K562 (cell line): ENCODE data around the gene CDKN1C. TPM values are rescaled to one million over a fixed set of nuclear protein-coding genes. Genes with fewer than 3 reads are reported as not detected.

Experiments
- FOXK1 ChIP-seq: sonication (generic); formaldehyde crosslinking; IDR thresholded peaks from 2 replicates; pipeline ENCODE4 v1.8.0; 2022; ENCODE audit warnings: missing genetic modification reagents, mild to moderate bottlenecking, borderline replicate concordance
- LARP7 ChIP-seq: fragments of 450-650 bp; IDR thresholded peaks from 2 replicates; pipeline ENCODE4 v1.6.1; 2016
- polyA plus RNA-seq, 8 experiments: library from polyadenylated mRNA; depleted of rRNA in 4 of 8; stranded (reverse) in 5 of 8; unstranded in 3 of 8; fragments of >200 nt; fragmentation: Nextera tagmentation in 2 of 8; fragmentation: Illumina TruSeq in 1 of 8; extraction: Ambion mirVana in 2 of 8; extraction: Trizol in 1 of 8; gene quantifications; 2 replicates each; pipeline versions ENCODE4 v1.2.1 to v1.2.3, GENCODE V29; 2011 to 2014; ENCODE audit warnings: inconsistent platforms in 1 of 8, missing spikeins in 1 of 8
- total RNA-seq, 7 experiments: library from RNA; depleted of rRNA in 6 of 7; stranded (reverse); fragments of >200 nt in 6 of 7; fragmentation: Illumina TruSeq in 2 of 7; extraction: Trizol in 2 of 7; gene quantifications; 2 replicates each; pipeline versions ENCODE4 v1.2.1 to v1.2.3, GENCODE V29; 2011 to 2021; ENCODE audit warnings: low replicate concordance in 1 of 7
- TF ChIP-seq, protein P1 (sequence below), 2 experiments: fragments of 450-650 bp; IDR thresholded peaks; 2 replicates each; pipeline ENCODE4 v1.6.1; 2016; ENCODE audit warnings: mild to moderate bottlenecking in 2 of 2, borderline replicate concordance in 1 of 2, low read depth in 1 of 2, moderate library complexity in 1 of 2

The CDKN1C gene
- total and polyA plus RNA-seq, 9 of the 15 experiments (the other 6 are each of a cell fraction or from before 2014, with no cell fraction given): 2.8 to 21.1 (median 9.3) TPM

DNA sequence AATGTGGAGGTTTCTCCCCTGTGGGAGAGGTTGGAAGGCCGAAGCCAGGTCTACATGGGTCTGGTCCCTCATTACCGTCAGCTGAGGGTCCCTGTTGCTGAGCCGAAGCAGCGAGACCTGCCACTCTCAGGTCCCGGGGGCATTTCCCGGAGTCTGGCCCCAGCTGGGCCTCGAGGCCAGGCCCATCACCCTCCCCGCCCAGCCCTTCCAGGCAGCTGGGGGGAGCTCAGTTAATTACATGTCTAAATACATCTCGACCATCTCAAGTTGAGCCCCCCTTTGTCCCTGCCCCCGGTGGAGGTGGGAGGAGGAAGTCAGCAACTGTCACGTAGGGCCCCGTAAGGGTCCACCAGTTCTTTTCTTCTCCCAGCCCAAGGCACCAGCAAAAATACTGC is 3.6 kb downstream of the CDKN1C start (continued):
- TF ChIP-seq, protein P1, sequence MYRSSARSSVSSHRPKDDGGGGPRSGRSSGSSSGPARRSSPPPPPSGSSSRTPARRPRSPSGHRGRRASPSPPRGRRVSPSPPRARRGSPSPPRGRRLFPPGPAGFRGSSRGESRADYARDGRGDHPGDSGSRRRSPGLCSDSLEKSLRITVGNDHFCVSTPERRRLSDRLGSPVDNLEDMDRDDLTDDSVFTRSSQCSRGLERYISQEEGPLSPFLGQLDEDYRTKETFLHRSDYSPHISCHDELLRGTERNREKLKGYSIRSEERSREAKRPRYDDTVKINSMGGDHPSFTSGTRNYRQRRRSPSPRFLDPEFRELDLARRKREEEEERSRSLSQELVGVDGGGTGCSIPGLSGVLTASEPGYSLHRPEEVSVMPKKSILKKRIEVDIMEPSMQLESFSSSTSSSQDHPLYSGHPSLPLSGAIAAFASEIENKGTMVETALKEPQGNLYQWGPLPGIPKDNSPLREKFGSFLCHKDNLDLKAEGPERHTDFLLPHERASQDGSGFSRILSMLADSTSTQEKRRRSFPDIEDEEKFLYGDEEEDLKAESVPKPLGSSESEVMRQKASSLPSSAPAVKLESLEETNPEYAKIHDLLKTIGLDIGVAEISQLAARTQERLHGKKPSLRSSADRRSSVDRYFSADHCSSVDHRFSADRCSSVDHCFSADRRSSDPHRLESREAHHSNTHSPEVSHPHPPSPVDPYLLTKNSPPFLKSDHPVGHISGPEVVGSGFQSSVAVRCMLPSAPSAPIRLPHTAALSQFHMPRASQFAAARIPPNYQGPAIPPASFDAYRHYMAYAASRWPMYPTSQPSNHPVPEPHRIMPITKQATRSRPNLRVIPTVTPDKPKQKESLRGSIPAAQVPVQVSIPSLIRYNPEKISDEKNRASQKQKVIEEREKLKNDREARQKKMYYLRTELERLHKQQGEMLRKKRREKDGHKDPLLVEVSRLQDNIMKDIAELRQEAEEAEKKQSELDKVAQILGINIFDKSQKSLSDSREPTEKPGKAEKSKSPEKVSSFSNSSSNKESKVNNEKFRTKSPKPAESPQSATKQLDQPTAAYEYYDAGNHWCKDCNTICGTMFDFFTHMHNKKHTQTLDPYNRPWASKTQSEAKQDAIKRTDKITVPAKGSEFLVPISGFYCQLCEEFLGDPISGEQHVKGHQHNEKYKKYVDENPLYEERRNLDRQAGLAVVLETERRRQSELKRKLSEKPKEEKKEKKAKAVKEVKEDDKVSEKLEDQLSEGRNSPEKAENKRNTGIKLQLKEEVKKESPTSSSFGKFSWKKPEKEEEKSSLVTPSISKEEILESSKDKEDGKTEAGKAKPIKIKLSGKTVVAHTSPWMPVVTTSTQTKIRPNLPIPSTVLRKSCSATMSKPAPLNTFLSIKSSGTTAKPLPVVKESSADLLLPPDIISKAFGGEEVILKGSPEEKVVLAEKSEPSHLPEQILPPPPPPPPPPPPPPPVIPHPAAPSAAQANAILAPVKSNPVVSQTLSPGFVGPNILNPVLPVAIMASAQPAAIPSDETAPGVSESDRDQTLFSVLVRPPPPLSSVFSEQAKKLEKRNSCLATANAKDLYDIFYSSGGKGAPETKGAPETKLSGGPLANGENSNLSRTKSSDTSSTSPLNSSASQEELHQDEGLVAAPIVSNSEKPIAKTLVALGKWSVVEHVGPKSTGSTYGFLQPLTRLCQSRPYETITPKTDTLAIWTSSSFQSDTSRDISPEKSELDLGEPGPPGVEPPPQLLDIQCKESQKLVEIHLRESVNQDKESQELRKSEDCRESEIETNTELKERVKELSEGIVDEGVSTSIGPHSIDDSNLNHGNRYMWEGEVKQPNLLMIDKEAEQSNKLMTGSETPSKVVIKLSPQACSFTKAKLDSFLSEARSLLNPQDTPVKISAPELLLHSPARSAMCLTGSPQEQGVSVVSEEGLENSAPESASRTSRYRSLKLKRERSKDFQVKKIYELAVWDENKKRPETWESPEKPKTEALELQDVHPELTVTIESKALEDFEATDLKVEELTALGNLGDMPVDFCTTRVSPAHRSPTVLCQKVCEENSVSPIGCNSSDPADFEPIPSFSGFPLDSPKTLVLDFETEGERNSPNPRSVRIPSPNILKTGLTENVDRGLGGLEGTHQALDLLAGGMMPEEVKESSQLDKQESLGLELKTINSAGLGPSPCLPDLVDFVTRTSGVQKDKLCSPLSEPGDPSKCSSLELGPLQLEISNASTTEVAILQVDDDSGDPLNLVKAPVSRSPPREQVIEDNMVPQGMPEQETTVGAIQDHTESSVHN (IDR thresholded peaks at IDR 0.05; ENCODE audit: borderline replicate concordance in 1 of 2, low read depth in 1 of 2): no peak
- TF ChIP-seq FOXK1: no peak
- TF ChIP-seq LARP7: no peak
